ENCODE results near the gene TRPV2.

The TRPV2 gene

GRCh38 chr17:16479264-16479663 is 63.9 kb downstream of the TRPV2 start:
- no peak for TF ChIP-seq MYC (IDR thresholded peaks at IDR 0.05; ENCODE audit: low read depth, low read length)
- TF ChIP-seq MAX (IDR thresholded peaks at IDR 0.05; ENCODE audit: low read depth, low read length) = no peak
- TF ChIP-seq POLR2A (IDR thresholded peaks at IDR 0.05; ENCODE audit: extremely low read depth, insufficient read length) = no peak
- TF ChIP-seq CTCF (IDR thresholded peaks at IDR 0.05; ENCODE audit: low read depth, low read length) = no peak
- no peak overlapping the region for H3K4me3 ChIP-seq (ENCODE audit: low read depth, low read length)
- DNase-seq (ENCODE audit: low read depth) = no peak

DNA sequence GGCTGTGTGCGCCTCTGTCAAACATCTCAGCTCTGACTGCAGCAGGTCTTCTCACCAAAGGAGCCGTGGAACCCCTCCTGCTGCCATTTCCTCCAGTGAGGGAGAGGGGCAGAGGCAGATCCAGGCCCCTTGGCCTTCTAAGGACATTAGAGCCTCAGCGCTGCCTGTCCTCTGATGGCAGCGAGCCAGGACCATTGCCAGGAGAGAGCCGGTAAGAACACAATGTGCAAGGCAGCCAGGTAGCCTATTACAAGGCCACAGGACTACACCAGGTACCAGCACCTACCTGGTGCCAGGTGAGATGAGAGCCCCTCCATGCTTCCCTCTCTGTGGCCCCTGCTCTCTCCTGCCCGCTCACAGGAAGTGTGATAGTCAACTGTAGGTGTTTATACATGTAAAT is 65.6 kb downstream of the TRPV2 start:
- TF ChIP-seq MYC (IDR thresholded peaks at IDR 0.05; ENCODE audit: low read depth, low read length) (no peak), MAX (IDR thresholded peaks at IDR 0.05; ENCODE audit: low read depth, low read length) (no peak), POLR2A (IDR thresholded peaks at IDR 0.05; ENCODE audit: extremely low read depth, insufficient read length) (no peak), CTCF (IDR thresholded peaks at IDR 0.05; ENCODE audit: low read depth, low read length) (no peak)
- no peak for DNase-seq (ENCODE audit: low read depth)
- H3K4me3 ChIP-seq (ENCODE audit: low read depth, low read length) = no peak overlapping the region

GRCh38 chr17:16482253-16482652 is 66.9 kb downstream of the TRPV2 start:
- no peak for TF ChIP-seq POLR2A (IDR thresholded peaks at IDR 0.05; ENCODE audit: extremely low read depth, insufficient read length)
- TF ChIP-seq MYC (IDR thresholded peaks at IDR 0.05; ENCODE audit: low read depth, low read length) = no peak
- no peak for TF ChIP-seq MAX (IDR thresholded peaks at IDR 0.05; ENCODE audit: low read depth, low read length)
- TF ChIP-seq CTCF (IDR thresholded peaks at IDR 0.05; ENCODE audit: low read depth, low read length) = no peak
- DNase-seq (ENCODE audit: low read depth) = no peak
- no peak overlapping the region for H3K4me3 ChIP-seq (ENCODE audit: low read depth, low read length)

DNA sequence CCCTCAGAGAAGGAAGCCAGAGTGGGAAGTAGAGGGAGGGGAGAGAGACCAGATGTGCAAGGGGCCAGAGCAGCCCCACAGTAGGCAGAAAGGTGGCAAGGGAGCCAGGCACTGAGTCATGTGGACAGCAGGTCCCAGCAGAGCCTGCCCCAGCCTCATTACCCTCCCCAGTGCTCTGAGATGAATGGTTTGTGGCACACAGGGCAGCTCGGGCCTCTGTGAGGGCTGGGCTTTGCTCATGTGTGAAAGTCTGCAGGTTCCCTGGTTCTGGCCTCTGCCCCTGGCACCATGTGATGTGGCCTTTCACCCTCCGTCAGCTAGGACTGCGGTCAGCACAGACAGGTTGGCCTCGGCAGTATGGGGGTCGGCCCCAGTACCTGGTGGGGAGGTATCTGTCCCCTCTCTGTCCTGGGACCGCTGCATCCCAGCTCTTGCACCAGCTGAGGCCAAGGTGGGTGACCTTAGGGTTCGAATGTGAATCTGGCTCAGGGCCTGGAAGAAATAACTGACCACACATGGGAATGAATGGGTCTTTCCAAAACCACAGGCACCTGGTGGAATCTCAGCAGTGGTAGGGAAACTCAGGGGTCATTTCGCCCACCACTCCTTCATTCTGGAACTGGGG is 67.8 kb downstream of the TRPV2 start:
- TF ChIP-seq MYC (IDR thresholded peaks at IDR 0.05; ENCODE audit: low read depth, low read length) (no peak), POLR2A (IDR thresholded peaks at IDR 0.05; ENCODE audit: extremely low read depth, insufficient read length) (no peak), CTCF (IDR thresholded peaks at IDR 0.05; ENCODE audit: low read depth, low read length) (no peak), MAX (IDR thresholded peaks at IDR 0.05; ENCODE audit: low read depth, low read length) (no peak)
- no peak for DNase-seq (ENCODE audit: low read depth)
- no peak overlapping the region for H3K4me3 ChIP-seq (ENCODE audit: low read depth, low read length)

DNA sequence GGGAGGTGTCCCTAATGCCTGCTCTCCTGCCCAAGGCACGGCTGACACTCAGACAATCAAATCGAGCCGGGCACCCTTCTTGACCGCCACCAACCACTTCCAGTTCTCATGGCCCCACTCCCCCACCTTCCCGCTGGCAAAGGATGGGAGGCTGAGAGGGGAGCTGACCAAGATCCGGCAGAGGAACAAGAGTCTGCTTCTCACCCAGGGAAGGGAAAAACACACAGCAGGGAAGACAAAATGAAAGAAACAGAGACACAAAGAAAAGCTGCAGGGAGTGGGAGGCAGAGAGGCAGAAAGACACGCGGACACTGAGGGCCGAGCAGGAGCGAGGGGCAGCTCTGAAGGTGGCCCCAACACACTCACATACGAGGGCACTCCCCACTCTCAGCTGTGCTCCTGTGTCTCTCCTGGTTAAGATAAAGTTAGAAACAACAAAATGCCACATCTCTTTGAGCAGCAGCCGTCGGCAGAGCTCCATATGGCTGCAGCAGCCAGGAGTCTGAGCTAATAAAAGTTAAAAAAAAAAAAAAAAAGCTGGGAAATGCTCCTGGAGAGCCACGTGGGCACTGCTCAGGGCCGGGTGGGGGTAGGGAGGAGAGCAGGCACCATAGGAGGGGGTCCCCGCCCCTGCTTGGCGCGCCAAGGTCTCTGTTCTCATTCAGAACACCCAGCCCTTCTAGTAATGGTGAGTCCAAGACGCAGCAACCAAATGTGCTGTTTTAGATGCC is 69.2 kb downstream of the TRPV2 start:
- TF ChIP-seq MAX (IDR thresholded peaks at IDR 0.05; ENCODE audit: low read depth, low read length) (no peak), POLR2A (IDR thresholded peaks at IDR 0.05; ENCODE audit: extremely low read depth, insufficient read length) (no peak), MYC (IDR thresholded peaks at IDR 0.05; ENCODE audit: low read depth, low read length) (no peak), CTCF (IDR thresholded peaks at IDR 0.05; ENCODE audit: low read depth, low read length) (no peak)
- no peak for DNase-seq (ENCODE audit: low read depth)
- no peak overlapping the region for H3K4me3 ChIP-seq (ENCODE audit: low read depth, low read length)

All from NB4 (cell line).